ENCODE results near the gene ITGBL1.

ITGBL1 gene

DNA sequence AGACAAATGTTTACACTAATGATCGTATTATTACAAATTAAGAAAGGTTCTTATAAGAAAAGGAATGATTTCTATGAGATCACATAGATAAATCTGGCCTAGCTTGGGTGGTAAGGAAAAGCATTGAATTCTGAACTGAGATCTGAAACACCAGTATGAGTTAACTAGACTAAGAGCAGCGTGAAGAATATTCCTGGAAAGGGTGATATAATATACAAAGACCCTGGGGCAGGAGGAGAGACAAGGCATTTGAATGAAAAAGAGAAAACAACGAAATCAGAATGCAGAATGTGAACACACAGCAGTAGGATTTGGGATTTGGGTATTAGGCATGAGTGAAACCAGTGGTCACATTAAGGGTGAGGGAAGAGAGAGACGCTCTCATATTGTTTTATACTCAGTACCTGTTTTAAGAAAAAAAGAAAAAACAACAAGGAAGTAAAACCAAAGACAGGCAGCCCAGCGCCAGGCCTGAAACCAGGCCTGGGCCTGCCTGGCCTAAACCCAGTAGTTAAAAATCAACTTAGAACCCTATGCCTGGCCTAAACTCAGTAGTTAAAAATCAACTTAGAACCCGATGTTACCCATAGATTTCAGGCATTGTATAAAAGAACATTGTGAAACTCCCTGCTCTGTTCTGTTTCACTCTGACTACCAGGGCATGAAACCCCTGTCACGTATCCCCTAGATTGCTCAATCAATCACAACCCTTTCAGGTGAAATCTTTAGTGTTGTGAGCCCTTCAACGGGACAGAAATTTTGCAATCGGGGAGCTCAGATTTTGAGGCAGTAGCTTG, 287.1 kb downstream of the ITGBL1 start:
- TF ChIP-seq GATA1 (IDR thresholded peaks at IDR 0.05; ENCODE audit: low read depth, low read length) (no peak), POLR2A (IDR thresholded peaks at IDR 0.05; ENCODE audit: low read length) (no peak)
- no peak for DNase-seq

DNA sequence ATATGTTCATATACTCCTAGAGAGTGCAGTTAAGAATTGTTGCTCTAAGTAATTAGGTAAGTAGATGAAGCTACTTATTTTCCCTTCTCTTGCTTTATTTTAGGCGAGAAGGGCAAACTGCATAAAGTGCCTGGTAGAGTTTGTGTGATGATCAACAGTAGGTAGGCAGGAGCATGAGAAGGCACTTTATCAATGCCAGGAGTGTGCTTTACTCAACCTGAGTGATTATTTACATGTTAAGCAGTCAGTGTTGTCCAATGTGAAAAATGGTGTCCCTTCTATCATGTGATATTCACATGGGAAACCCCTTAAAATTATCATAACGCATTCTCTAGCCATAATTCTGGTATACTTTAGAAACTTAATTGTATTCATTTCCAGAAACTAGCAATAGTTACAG, 294.0 kb downstream of the ITGBL1 start:
- DNase-seq, result no peak

DNA sequence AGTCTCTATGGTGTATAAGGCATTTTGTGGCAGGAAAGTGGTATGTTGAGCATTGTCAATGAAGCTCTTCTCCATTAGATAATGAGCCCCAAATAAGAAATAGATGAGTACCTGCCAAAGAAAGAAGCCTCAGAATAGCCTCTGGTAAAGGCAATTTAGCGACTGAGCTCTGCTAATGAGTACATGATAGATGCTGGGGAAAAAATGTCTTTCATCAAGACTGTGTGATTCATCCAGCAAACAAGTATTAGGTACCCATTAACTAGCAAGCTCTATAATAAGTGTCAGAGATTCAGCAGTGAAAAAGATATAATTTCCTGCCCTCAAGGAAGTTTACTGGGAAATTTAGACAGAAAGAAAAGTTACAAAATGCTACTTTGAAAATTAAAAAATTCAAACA, 294.6 kb downstream of the ITGBL1 start:
- TF ChIP-seq GATA1 (IDR thresholded peaks at IDR 0.05; ENCODE audit: low read depth, low read length) (no peak), POLR2A (IDR thresholded peaks at IDR 0.05; ENCODE audit: low read length) (no peak)
- DNase-seq, result no peak

More for the DNA sequence above, 294.0 kb downstream of the ITGBL1 start:
- TF ChIP-seq GATA1 (IDR thresholded peaks at IDR 0.05; ENCODE audit: low read depth, low read length) (no peak), POLR2A (IDR thresholded peaks at IDR 0.05; ENCODE audit: low read length) (no peak)

DNA sequence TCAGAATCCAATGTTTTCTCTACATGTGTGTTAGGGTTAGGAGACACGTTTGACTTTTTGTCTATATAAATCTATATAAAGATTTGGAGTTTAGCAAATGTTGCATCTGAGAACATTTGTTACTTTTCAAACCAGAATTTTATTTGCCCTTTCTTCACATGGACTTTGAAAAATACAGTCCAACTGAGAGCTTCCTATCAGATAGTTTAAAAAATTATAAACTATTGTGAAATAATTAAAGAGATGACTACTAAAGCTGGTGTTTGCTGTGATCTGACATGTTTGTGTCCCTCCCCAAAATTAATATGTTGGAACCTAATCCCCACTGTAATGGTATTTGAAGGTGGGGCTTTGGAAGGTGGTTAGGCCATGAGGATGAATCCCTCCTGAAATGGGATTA, 297.1 kb downstream of the ITGBL1 start:
- DNase-seq, result no peak
- no peak for TF ChIP-seq GATA1 (IDR thresholded peaks at IDR 0.05; ENCODE audit: low read depth, low read length)
- no peak for TF ChIP-seq POLR2A (IDR thresholded peaks at IDR 0.05; ENCODE audit: low read length)

DNA sequence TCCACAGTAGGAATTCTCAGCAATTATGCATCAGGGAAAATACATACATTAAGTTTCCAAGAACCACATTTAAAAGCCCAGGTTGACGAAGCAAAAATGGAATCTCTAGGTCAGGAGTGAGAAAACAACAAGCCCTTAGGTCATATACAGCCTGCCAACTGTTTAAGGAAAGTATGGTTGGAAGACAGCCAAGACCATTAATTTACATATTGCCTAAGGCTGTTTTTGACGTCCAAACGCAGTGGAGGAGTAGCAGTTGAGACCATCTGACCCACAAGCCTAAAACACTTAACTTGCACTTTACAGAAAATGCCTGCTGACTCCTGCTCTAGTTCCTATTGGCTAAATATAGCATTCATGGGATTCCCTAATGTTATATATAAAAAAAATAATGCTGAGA, 299.0 kb downstream of the ITGBL1 start:
- TF ChIP-seq GATA1 (IDR thresholded peaks at IDR 0.05; ENCODE audit: low read depth, low read length) (no peak), POLR2A (IDR thresholded peaks at IDR 0.05; ENCODE audit: low read length) (no peak)
- peak; percentile 61 to 72 for DNase-seq

DNA sequence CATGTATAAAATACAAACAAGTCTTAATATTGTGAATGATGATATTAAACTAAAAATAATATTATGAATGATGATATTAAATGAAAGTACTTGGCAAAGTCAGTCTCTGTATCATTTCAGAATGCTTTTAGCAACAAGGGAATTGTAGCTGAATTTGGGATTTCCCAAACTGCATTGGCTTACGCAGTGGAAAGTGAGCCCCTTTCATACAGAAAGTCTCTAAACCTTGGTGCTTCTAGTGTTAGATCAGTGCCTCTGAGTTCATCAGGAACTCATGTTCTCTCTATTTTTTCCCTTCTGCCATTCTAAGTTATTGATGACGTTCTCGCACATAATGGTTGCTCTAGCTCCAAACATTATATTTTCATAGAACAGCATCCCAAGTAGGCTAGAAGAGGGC, 300.0 kb downstream of the ITGBL1 start:
- TF ChIP-seq POLR2A (IDR thresholded peaks at IDR 0.05; ENCODE audit: low read length) (no peak), GATA1 (IDR thresholded peaks at IDR 0.05; ENCODE audit: low read depth, low read length) (no peak)
- DNase-seq, result no peak

DNA sequence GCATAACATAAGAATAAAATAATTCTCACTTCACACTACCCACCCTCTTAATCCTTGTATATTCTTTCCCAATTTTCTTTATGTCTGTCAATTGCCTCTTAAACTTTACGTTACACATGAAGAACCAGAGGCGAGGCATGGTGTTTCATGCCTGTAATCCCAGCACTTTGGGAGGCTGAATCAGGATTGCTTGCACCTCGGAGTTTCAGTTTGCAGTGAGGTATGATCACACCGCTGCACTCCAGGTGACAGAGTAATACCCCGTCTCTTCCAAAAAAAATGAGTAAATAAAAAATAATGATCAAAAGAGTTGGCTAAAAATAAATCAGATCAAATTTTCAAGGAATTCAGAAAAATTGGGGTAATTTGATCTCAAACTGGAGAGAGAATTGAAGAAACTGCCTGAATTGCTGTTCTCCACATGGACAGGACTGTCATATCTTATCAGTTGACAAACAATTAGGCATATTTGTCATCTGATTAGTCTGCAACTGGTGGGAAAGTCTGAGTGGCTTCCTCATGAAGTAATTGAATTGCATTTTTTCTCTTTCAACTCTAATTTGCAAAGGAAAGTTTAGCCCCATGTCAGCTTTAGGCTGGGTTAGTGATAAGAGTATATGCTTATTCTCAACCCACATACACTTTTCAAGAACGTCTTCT, 302.9 kb downstream of the ITGBL1 start:
- DNase-seq, result peak; percentile 10 to 36
- TF ChIP-seq POLR2A (IDR thresholded peaks at IDR 0.05; ENCODE audit: low read length) (no peak), GATA1 (IDR thresholded peaks at IDR 0.05; ENCODE audit: low read depth, low read length) (no peak)

DNA sequence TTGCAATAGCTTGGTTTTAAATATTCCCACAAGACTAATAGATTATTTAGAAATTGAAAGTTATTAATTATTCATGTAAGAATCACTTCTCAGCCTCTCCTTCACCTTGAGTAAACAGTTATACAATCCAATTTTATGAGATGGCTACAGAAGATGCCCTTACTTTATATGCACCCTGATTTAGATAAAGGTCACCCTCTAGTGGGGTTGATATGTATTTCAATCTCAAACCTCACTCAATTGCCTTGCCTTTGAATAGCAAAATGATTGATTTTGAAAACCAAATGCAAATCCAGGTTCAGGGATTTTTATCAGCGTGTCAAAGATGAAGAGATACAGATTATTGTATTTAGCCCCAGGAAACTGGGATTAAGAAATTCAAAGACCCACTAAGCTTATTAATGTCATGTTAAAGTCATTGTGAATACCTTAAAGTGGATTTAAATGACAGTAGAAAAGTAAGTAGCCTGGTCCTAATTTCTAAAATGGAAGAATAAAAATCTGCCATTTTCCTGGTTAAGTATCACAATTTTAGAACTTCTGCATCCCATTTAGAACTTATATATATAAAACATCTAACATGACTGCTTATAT, 305.1 kb downstream of the ITGBL1 start:
- DNase-seq, result peak; percentile 52 to 57

DNA sequence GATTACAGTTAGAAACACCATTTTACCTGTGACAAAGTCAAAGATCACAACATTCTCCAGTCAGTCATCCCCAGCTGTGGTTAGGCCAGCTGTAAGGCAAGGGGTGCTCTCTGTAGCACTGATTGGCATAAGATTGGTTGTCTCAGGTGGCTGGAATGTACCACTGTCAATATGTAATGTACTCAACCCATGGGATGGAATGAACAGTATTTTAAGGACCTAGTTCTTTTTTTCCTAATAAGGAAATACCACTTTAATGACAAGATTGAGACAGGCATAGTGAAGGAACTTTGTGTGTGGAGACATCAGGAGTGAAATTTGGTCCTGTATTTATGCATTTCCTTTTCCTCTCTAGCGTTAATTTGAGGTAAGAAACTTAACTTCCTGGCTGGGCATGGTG, 310.7 kb downstream of the ITGBL1 start:
- TF ChIP-seq GATA1 (IDR thresholded peaks at IDR 0.05; ENCODE audit: low read depth, low read length) (no peak), POLR2A (IDR thresholded peaks at IDR 0.05; ENCODE audit: low read length) (no peak)
- no peak for DNase-seq

More for the DNA sequence above, 305.1 kb downstream of the ITGBL1 start:
- TF ChIP-seq POLR2A (IDR thresholded peaks at IDR 0.05; ENCODE audit: low read length), result no peak
- TF ChIP-seq GATA1 (IDR thresholded peaks at IDR 0.05; ENCODE audit: low read depth, low read length), result no peak

Data from erythroblast (primary cell).